ENCODE data around the gene ADGRB2. TPM values are rescaled to one million over a fixed set of nuclear protein-coding genes. Genes with fewer than 3 reads are reported as not detected.

Gene ADGRB2
- total RNA-seq, 1 donor from 2014 or later: 12.1 TPM

GRCh38 chr1:31727849-31728248 is 36.3 kb downstream of the ADGRB2 start:
- DNase-seq: no peak
- Histone ChIP-seq H3K4me1 (no peaks in the 10 kb centered on the region), H3K27ac (replicated peaks) (no peak overlapping the region), H3K36me3 (no peaks in the 10 kb centered on the region), H3K9me3 (replicated peaks) (no peaks in the 10 kb centered on the region), H3K4me3 (no peak overlapping the region), H3K27me3 (ENCODE audit: low read depth) (peaks cover 4% of the 10 kb centered on the region)
- intact Hi-C loops (cut with micrococcal nuclease): no loop called here
- TF ChIP-seq, protein P1, sequence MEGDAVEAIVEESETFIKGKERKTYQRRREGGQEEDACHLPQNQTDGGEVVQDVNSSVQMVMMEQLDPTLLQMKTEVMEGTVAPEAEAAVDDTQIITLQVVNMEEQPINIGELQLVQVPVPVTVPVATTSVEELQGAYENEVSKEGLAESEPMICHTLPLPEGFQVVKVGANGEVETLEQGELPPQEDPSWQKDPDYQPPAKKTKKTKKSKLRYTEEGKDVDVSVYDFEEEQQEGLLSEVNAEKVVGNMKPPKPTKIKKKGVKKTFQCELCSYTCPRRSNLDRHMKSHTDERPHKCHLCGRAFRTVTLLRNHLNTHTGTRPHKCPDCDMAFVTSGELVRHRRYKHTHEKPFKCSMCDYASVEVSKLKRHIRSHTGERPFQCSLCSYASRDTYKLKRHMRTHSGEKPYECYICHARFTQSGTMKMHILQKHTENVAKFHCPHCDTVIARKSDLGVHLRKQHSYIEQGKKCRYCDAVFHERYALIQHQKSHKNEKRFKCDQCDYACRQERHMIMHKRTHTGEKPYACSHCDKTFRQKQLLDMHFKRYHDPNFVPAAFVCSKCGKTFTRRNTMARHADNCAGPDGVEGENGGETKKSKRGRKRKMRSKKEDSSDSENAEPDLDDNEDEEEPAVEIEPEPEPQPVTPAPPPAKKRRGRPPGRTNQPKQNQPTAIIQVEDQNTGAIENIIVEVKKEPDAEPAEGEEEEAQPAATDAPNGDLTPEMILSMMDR (IDR thresholded peaks at IDR 0.05; ENCODE audit: borderline replicate concordance): no peak

GRCh38 chr1:31727195-31727594 is 36.9 kb downstream of the ADGRB2 start:
- intact Hi-C loops (cut with micrococcal nuclease): no loop called here
- H3K27ac ChIP-seq (replicated peaks): no peak overlapping the region
- H3K27me3 ChIP-seq (ENCODE audit: low read depth): peaks cover 4% of the 10 kb centered on the region
- H3K4me3 ChIP-seq: no peak overlapping the region
- H3K36me3 ChIP-seq: no peaks in the 10 kb centered on the region
- TF ChIP-seq, protein P1 (IDR thresholded peaks at IDR 0.05; ENCODE audit: borderline replicate concordance): no peak
- H3K9me3 ChIP-seq (replicated peaks): no peaks in the 10 kb centered on the region
- DNase-seq: no peak
- no peaks in the 10 kb centered on the region for H3K4me1 ChIP-seq

DNA sequence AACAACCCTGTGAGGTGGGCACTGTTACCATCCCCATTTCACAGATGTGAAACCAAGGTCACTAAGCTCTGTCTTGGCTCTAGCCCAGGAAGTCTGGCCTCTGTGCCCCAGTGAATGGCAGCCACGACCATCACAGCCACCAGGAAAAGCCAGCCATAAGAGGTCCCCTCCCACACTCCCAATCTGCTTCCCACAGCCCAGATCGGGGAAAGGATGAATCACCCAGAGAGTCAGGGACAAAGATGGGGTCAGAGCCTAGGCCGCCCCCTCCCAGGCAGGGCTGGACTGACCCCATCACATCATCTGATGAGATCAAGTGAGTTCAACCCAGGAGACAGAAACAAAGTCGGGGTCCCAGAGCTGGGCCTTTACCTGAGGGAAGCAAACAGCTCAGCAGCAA is 37.4 kb downstream of the ADGRB2 start:
- H3K9me3 ChIP-seq (replicated peaks): no peaks in the 10 kb centered on the region
- H3K27me3 ChIP-seq (ENCODE audit: low read depth): peaks cover 6% of the 10 kb centered on the region
- H3K27ac ChIP-seq (replicated peaks): no peak overlapping the region
- H3K4me1 ChIP-seq: no peaks in the 10 kb centered on the region
- no peak overlapping the region for H3K4me3 ChIP-seq
- TF ChIP-seq, protein P1 (IDR thresholded peaks at IDR 0.05; ENCODE audit: borderline replicate concordance): no peak
- intact Hi-C loops (cut with micrococcal nuclease): no loop called here
- H3K36me3 ChIP-seq: no peaks in the 10 kb centered on the region
- no peak for DNase-seq

- no peaks in the 10 kb centered on the region for H3K4me1 ChIP-seq
- DNase-seq: no peak
These were observed 38.2 kb downstream of the ADGRB2 start for GRCh38 chr1:31725777-31726535.

DNA sequence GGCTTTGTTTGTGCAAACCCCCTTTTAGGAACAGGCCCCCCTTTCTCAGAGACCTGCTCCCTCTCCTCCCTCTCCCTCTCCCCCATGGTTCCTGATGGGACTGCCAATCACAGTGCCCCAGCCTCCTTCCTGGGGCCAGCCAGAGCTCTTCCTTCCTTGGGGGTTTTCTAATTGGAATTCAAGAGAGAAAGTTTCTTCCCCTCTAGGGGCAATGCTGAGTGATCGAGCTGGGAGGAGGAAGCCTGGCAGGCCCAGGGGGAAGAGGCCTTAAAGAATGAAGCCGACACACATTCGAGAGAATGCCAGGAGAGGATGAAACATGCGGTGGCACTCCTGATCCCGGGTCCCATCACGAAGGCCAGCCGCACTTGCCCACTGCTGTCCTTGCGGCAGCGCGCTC is 39.0 kb downstream of the ADGRB2 start:
- Histone ChIP-seq H3K9me3 (replicated peaks) (no peaks in the 10 kb centered on the region), H3K4me3 (no peak overlapping the region), H3K4me1 (no peaks in the 10 kb centered on the region), H3K27ac (replicated peaks) (no peak overlapping the region), H3K27me3 (ENCODE audit: low read depth) (peaks cover 21% of the 10 kb centered on the region), H3K36me3 (no peaks in the 10 kb centered on the region)
- no peak for DNase-seq
- TF ChIP-seq, protein P1 (IDR thresholded peaks at IDR 0.05; ENCODE audit: borderline replicate concordance): no peak
- intact Hi-C loops (cut with micrococcal nuclease): no loop called here

More at GRCh38 chr1:31725777-31726535, 38.2 kb downstream of the ADGRB2 start:
- Histone ChIP-seq H3K27ac (replicated peaks) (no peak overlapping the region), H3K27me3 (ENCODE audit: low read depth) (peaks cover 13% of the 10 kb centered on the region), H3K36me3 (no peaks in the 10 kb centered on the region), H3K4me3 (no peak overlapping the region), H3K9me3 (replicated peaks) (no peaks in the 10 kb centered on the region)
- TF ChIP-seq, protein P1 (IDR thresholded peaks at IDR 0.05; ENCODE audit: borderline replicate concordance): no peak
- intact Hi-C loops (cut with micrococcal nuclease): no loop called here
